ENCODE results near the gene WIPF3.

DNA sequence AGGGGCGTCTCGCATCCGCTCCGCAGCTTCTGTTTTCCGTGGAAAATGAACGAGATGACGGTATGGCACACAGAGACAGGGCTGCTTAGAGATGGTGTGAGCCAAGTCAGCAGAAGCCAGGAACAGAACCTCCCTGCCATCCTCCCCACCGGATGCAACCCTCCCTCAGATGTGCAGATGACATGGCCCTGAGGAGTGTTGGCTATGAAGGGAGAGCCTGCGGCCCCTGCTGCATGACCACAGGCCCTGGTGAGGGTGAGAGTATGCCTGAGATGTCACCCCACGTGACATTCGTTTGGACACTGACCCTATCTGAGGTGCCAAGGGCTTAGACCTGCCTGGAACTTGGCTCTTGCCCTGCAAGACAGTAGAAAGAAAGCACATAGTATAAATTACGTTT lies 29.4 kb downstream of the WIPF3 start:
- TF ChIP-seq, protein P1, sequence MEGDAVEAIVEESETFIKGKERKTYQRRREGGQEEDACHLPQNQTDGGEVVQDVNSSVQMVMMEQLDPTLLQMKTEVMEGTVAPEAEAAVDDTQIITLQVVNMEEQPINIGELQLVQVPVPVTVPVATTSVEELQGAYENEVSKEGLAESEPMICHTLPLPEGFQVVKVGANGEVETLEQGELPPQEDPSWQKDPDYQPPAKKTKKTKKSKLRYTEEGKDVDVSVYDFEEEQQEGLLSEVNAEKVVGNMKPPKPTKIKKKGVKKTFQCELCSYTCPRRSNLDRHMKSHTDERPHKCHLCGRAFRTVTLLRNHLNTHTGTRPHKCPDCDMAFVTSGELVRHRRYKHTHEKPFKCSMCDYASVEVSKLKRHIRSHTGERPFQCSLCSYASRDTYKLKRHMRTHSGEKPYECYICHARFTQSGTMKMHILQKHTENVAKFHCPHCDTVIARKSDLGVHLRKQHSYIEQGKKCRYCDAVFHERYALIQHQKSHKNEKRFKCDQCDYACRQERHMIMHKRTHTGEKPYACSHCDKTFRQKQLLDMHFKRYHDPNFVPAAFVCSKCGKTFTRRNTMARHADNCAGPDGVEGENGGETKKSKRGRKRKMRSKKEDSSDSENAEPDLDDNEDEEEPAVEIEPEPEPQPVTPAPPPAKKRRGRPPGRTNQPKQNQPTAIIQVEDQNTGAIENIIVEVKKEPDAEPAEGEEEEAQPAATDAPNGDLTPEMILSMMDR (IDR thresholded peaks at IDR 0.05) = no peak
- no peak for TF ChIP-seq POLR2AphosphoS5 (IDR thresholded peaks at IDR 0.05)
- TF ChIP-seq POLR2A (IDR thresholded peaks at IDR 0.05) = no peak
